Measurements from ENCODE around the gene EML3.

Gene EML3

DNA sequence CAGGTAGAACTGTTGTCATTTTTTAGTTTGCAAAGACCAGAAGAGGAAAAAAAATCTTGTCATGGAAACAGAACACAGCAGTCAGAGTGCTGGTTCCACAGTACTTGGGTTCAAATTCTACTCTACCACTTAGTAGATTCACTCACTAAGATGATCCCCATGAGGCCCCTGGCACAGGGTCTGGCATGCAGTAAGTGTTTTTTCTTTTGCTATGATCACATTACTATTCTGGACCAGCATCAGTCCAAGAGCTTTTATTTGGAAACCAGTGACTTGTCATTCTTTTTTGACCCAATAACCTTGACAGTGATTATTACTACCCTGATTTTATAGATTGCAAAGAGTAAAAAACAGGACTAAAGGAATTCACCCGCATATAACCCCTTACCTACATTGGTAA, 43.0 kb downstream of the EML3 start:
- TF ChIP-seq RARB (CRISPR knock-in tag; IDR thresholded peaks at IDR 0.05): no peak
- TF ChIP-seq BACH2 (CRISPR knock-in tag; IDR thresholded peaks at IDR 0.05; ENCODE audit: borderline replicate concordance): no peak
- TF ChIP-seq, protein P1, sequence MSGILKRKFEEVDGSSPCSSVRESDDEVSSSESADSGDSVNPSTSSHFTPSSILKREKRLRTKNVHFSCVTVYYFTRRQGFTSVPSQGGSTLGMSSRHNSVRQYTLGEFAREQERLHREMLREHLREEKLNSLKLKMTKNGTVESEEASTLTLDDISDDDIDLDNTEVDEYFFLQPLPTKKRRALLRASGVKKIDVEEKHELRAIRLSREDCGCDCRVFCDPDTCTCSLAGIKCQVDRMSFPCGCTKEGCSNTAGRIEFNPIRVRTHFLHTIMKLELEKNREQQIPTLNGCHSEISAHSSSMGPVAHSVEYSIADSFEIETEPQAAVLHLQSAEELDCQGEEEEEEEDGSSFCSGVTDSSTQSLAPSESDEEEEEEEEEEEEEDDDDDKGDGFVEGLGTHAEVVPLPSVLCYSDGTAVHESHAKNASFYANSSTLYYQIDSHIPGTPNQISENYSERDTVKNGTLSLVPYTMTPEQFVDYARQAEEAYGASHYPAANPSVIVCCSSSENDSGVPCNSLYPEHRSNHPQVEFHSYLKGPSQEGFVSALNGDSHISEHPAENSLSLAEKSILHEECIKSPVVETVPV (CRISPR knock-in tag; IDR thresholded peaks at IDR 0.05): no peak
- TF ChIP-seq ESRRG (CRISPR knock-in tag; IDR thresholded peaks at IDR 0.05): no peak
- no peak for TF ChIP-seq CREB5 (CRISPR knock-in tag; IDR thresholded peaks at IDR 0.05; ENCODE audit: low read depth)
- TF ChIP-seq TSHZ2 (CRISPR knock-in tag; IDR thresholded peaks at IDR 0.05): no peak
- TF ChIP-seq ZFP3 (CRISPR knock-in tag; IDR thresholded peaks at IDR 0.05): no peak
- TF ChIP-seq PPARA (CRISPR knock-in tag; IDR thresholded peaks at IDR 0.05; ENCODE audit: borderline replicate concordance): no peak
- TF ChIP-seq ARNTL (CRISPR knock-in tag; IDR thresholded peaks at IDR 0.05; ENCODE audit: borderline replicate concordance, low read depth): no peak
- no peak for TF ChIP-seq ZFP30 (CRISPR knock-in tag; IDR thresholded peaks at IDR 0.05)
- no peak for TF ChIP-seq SNAI2 (CRISPR knock-in tag; IDR thresholded peaks at IDR 0.05)
- TF ChIP-seq ZNF8 (CRISPR knock-in tag; IDR thresholded peaks at IDR 0.05): no peak
- TF ChIP-seq CSDC2 (CRISPR knock-in tag; IDR thresholded peaks at IDR 0.05): no peak
- TF ChIP-seq, protein P2, sequence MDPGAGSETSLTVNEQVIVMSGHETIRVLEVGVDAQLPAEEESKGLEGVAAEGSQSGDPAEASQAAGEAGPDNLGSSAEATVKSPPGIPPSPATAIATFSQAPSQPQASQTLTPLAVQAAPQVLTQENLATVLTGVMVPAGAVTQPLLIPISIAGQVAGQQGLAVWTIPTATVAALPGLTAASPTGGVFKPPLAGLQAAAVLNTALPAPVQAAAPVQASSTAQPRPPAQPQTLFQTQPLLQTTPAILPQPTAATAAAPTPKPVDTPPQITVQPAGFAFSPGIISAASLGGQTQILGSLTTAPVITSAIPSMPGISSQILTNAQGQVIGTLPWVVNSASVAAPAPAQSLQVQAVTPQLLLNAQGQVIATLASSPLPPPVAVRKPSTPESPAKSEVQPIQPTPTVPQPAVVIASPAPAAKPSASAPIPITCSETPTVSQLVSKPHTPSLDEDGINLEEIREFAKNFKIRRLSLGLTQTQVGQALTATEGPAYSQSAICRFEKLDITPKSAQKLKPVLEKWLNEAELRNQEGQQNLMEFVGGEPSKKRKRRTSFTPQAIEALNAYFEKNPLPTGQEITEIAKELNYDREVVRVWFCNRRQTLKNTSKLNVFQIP (CRISPR knock-in tag; IDR thresholded peaks at IDR 0.05; ENCODE audit: borderline replicate concordance, low read depth): no peak
- no peak for TF ChIP-seq TCF4 (CRISPR knock-in tag; IDR thresholded peaks at IDR 0.05; ENCODE audit: borderline replicate concordance)
- no peak for TF ChIP-seq GLIS3 (CRISPR knock-in tag; IDR thresholded peaks at IDR 0.05)
- no peak for TF ChIP-seq ZC3H10 (CRISPR knock-in tag; IDR thresholded peaks at IDR 0.05)

GRCh38 chr11:62567018-62567633, 45.4 kb downstream of the EML3 start:
- ATAC-seq: no peak
- TF ChIP-seq ZC3H10 (CRISPR knock-in tag; IDR thresholded peaks at IDR 0.05) (no peak), ZNF8 (CRISPR knock-in tag; IDR thresholded peaks at IDR 0.05) (no peak), TOX (CRISPR knock-in tag; IDR thresholded peaks at IDR 0.05; ENCODE audit: borderline replicate concordance) (no peak), ISL1 (CRISPR knock-in tag; IDR thresholded peaks at IDR 0.05) (no peak), ZFP30 (CRISPR knock-in tag; IDR thresholded peaks at IDR 0.05) (no peak), RARB (CRISPR knock-in tag; IDR thresholded peaks at IDR 0.05) (no peak), PPARA (CRISPR knock-in tag; IDR thresholded peaks at IDR 0.05; ENCODE audit: borderline replicate concordance) (no peak), OSR1 (CRISPR knock-in tag; IDR thresholded peaks at IDR 0.05) (no peak), SNAI2 (CRISPR knock-in tag; IDR thresholded peaks at IDR 0.05) (no peak), TSHZ2 (CRISPR knock-in tag; IDR thresholded peaks at IDR 0.05) (no peak), TCF4 (CRISPR knock-in tag; IDR thresholded peaks at IDR 0.05; ENCODE audit: borderline replicate concordance) (no peak)
- TF ChIP-seq, protein P2 (CRISPR knock-in tag; IDR thresholded peaks at IDR 0.05; ENCODE audit: borderline replicate concordance, low read depth): no peak
- TF ChIP-seq, protein P3, sequence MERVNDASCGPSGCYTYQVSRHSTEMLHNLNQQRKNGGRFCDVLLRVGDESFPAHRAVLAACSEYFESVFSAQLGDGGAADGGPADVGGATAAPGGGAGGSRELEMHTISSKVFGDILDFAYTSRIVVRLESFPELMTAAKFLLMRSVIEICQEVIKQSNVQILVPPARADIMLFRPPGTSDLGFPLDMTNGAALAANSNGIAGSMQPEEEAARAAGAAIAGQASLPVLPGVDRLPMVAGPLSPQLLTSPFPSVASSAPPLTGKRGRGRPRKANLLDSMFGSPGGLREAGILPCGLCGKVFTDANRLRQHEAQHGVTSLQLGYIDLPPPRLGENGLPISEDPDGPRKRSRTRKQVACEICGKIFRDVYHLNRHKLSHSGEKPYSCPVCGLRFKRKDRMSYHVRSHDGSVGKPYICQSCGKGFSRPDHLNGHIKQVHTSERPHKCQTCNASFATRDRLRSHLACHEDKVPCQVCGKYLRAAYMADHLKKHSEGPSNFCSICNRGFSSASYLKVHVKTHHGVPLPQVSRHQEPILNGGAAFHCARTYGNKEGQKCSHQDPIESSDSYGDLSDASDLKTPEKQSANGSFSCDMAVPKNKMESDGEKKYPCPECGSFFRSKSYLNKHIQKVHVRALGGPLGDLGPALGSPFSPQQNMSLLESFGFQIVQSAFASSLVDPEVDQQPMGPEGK (CRISPR knock-in tag; IDR thresholded peaks at IDR 0.05; ENCODE audit: borderline replicate concordance): no peak

More for the DNA sequence above, 43.0 kb downstream of the EML3 start:
- ATAC-seq: no peak

All from SK-N-SH treated with all-trans-retinoic acid at 6 μM for 48 hours (cell line).